NCI-H748 (cell line): ENCODE results near the gene DOCK2.
"Not testable (repeated sequence)": the region's sequence is repeated elsewhere in the genome, so short reads cannot be mapped to it uniquely, and the experiment has no call there.

Source experiments
- DNase-seq: peaks from one replicate; lab custom pipeline; 2025; ENCODE audit not compliant: unreplicated experiment; lab: John Stamatoyannopoulos, UW

DOCK2 gene

DNA sequence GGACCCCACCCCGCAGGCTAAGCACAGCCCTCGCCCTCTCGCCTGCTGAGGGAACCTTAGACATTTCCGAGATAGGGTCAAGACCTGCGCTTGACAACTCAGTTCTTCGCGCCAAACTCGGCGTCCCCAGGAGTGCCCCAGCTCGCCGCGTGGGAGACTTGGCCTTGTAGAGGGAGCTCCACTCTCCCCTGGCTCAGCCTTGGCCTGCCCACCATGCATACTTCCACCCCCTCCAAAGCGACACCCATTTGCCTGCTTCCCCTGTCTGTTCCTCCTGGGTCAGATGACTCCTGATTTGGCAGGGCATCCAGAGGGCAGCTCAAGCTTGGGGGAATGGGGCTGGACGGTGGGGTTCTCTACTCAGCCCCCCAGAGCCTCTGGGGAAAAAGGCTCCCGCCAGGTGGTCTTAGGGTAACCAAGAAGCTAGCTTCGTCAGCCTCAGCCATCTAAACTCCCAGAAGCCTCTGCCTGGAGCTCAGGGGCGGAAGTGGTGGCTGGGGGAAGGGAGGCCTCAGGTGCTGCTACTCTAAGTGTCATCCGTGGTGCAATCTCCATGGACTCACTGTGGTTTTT lies 560 bp downstream of the DOCK2 start:
- DNase-seq = no peak

- DNase-seq = peak; percentile 5
Measured at GRCh38 chr5:169641253-169641652, 4.2 kb downstream of the DOCK2 start.

DNA sequence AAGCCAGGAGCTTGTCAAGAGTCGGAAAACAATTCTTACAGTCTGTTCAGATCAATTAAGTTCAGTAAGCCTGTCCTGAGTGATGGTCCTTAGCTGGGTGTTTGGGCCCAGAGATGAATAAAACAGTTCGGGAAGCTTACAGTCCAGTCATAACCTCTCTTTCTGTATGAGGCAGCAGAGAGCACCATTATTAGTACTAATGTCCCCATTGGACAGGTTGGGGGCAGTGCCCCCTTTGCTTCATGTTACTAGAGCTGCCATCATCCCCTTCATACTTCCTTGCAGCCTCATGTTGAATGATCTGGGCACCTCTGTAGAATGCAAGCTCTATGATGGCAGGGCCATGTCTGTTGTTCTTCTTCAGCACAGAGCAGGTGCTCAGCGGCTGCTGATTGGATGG lies 9.8 kb downstream of the DOCK2 start:
- DNase-seq = no peak

DNA sequence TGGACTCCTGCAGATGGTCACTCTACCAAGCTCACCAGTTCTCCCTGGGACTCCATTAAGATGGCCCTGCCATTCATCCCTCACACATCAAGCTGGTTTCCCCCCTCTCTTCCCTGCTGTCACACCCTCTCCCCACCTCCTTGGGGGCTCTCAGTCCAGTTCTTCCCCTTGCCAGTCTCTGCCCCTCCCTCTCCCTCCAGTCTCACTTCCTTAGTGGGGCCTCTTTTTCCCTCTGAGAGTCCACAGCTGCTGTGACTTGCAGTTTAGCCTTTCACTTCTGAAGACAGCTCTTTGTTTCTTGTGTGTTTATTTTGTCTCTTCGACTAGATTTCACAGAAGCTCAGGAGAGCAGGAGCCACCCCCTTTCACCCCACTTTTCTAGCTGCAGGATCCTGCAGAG lies 10.5 kb downstream of the DOCK2 start:
- DNase-seq = no peak

DNA sequence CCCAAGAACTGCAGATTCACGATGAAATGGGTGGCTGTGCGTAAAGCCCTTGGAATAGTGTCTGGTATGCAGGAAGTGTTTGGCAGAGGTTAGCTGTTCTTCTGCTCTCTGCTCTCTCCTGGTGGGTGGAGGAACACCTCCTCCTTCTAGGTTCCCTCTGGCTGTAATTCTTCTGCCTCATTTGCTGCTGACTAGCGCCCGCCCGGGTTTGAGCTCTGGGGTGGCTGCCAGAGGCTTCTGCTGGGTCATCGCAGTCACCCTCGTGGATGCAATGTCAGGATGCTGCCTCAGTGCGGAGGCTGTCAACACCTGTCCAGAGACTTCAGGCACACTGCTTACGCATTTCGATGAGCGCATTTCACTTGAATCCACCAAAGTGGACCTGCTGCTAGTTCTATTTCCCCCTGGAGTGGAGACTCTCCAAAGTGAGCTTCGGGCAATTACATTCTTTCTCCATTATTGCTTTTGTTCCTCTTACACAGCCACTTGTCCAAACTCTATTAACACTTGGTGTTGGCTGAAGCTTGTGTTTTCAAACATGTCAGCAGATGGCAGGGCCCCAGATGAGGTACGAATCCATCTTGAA lies 11.7 kb downstream of the DOCK2 start:
- DNase-seq = no peak

- no peak for DNase-seq
Measured at GRCh38 chr5:169649486-169649885, 12.4 kb downstream of the DOCK2 start.

- DNase-seq = no peak
Measured at GRCh38 chr5:169650701-169651331, 13.7 kb downstream of the DOCK2 start.

DNA sequence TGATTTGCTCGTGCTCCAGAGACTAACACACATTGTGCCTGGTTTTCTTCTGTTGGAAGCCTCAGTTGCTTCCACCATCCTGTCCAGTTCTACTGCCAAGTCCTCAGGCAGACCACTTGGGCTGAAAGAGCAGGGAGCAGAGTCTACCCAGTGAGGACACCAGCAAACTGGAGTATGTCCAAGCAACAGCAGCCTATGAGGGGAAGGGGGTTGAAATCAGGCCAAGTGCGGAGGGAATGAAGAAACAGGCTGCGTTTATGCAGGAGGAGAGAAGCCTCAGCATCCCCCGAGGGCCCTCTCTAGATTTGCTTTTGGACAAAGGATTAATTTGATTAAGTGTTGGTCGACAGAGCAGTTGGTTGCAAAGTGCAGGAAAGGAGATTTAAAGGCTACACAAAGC lies 14.5 kb downstream of the DOCK2 start:
- no peak for DNase-seq

- DNase-seq = no peak
Measured at GRCh38 chr5:169652057-169652456, 15.0 kb downstream of the DOCK2 start.

- DNase-seq = no peak
Measured at GRCh38 chr5:169653091-169653490, 16.0 kb downstream of the DOCK2 start.

DNA sequence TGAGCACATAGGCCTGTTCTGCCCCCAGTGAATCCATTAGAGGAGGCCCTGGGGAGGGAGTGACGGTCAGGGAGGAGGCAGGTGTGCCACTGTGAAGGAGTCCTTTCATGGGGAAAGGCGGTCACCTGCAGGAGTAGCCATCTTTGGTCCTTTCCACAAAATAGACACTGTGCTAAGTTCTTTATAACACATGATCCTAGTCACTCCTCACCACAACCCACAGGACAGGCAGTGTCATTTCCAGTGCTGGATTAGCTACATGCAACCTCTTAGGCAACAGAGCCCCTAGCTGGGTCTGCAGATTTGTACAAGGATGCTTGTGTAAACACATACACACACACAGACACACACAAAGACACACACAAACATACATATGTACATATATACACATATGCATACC lies 18.3 kb downstream of the DOCK2 start:
- DNase-seq = no peak

DNA sequence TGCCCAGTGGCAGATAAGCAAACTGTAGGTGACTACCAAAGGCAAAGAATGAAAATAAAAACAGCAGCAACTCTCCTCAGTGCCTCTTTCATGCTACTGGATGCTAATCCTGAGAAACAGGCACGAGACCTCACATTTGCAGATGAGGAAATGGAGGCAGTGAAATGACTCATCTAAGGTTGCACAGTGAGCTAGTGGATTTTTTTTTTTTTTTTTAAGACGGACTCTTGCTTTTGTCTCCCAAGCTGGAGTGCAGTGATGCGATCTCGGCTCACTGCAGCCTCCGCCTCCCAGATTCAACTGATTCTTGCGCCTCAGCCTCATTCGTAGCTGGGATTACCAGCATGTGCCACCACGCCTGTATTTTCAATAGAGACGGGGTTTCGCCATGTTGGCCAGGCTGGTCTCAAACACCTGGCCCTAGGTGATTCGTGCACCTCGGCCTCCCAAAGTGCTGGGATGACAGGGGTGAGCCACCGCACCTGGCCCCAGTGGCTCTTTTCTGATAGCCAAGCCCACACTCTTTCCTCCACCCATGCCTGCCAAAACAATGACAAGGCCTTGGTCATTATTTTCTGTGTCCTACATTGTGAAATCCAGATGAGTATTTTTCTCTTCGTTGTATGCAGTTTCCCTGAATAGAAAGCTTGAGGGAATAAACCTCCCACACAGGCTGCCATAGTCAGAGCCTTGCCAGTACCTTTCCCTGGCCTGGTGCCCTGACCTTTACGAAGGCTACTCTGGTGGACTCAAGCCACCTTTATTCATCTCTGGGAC lies 19.2 kb downstream of the DOCK2 start:
- no peak for DNase-seq

- DNase-seq = no peak
Measured at GRCh38 chr5:169657127-169657526, 20.1 kb downstream of the DOCK2 start.

- DNase-seq = not testable (repeated sequence)
Measured at GRCh38 chr5:169662451-169662850, 25.4 kb downstream of the DOCK2 start.

GRCh38 chr5:169663537-169663936 lies 26.5 kb downstream of the DOCK2 start:
- no peak for DNase-seq

DNA sequence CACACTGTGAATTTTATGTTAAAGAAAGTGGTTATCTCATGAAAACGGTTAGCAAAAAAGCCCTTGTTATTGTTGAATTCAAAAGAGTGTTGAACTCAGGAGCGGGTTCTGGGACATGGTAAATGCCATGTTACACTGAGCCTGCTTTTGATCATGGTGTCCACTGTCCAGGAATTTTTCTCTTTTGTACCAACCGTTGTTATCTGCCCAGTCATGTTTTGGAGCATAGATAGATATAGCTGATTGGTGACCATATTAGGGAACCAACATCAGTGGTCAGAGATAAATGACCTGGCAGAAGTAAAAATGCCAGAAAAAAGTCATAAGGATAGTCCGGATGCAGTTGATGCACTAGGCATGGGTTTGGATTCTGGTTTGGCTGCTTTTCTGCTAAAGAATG lies 29.3 kb downstream of the DOCK2 start:
- no peak for DNase-seq

DNA sequence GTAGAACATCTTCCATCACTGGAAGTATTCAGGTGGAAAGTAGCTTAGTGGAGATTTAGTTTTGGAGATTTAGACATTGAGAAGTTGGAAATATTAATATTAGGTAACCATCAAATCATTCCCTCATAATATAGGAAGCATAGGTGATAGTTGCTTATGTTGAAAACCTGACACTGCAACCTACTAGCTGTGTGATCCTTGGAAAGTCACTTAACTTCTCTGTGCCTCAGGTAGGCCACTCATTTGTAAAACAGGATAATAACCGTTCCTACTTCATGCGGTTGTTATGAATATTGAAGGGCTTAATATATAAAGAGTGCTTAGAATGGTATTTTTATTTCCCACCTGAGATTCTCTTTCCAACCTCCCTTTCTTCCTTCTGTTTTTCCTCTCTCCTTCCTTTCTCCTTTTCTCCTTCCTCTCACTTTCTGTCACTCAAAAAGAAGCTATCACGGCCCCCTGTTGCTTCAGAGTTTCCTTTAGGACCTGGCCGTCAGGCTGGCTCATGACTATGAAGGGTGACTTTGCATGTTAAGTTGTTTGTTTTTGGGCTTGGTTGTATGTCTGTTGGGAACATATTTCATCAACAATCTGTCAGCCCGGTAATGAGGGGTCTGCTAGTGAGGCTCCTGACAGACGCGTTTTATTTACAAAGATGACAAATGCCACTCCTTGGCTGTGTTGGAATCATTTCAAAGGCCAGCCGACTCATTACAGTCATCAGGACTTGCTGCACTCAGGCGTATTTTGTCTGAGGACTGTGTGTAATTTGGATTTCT lies 31.0 kb downstream of the DOCK2 start:
- peak; percentile 67 for DNase-seq

DNA sequence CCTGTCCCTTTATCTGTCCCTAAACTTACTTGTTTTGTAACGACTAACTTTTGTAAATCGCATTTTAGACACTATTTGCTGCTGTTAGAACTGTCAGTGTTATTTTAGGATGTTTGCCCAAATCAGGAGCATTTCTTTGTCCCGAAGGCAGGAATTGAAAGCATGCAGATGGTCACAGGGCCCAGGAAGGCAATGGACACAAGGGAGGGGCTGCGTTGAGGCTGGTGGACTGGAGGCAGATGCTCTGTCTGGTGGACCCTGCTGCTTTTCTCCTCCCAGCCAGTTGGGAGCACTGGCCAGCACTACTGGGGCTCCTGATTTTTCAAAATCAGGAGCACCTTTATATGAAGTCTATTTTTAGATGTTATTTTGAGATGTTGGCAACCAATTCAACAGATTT lies 31.7 kb downstream of the DOCK2 start:
- DNase-seq = peak; percentile 3

- DNase-seq = no peak
Measured at GRCh38 chr5:169670769-169671525, 33.9 kb downstream of the DOCK2 start.

- DNase-seq = no peak
Measured at GRCh38 chr5:169682026-169682425, 45.0 kb downstream of the DOCK2 start.

DNA sequence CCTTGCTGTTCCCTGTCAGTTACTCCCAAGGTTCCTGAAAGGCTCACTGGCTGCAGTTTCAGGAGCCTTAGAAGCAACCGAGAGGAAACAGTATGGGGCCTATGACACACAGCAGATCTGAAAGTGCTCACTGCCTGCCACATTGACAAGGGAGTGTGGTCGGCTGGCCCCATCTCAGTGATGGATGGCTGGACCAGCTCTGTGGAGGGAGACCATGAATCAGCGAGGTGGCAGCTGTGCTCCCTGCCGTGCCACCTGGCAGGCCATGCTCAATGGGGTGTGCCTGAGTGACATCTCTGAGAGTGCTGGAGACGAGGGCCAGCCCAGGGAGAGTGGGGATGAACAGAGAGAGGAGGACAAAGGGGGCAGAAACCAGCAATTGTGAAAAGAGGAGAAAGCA lies 49.1 kb downstream of the DOCK2 start:
- no peak for DNase-seq
